DOHH2 (cell line): Measurements from ENCODE around the gene PLXNB1.

Experiments
- CTCF ChIP-seq: fragments of 200-600 bp; sonication (generic); IDR thresholded peaks from one replicate; pipeline ENCODE4 v1.5.1; 2014; ENCODE audit warnings: antibody characterized with exemption, mild to moderate bottlenecking, low read depth, low read length; ENCODE audit not compliant: poor library complexity, severe bottlenecking
- EZH2phosphoT487 ChIP-seq: fragments of 200-600 bp; sonication (generic); IDR thresholded peaks from 2 replicates; pipeline ENCODE4 v1.6.1; 2017; ENCODE audit warnings: borderline replicate concordance, mild to moderate bottlenecking, antibody characterized with exemption, low read length, moderate library complexity, mixed read lengths

GRCh38 chr3:48436855-48437254, 7.0 kb upstream of the PLXNB1 start:
- TF ChIP-seq CTCF, result no peak
- TF ChIP-seq EZH2phosphoT487, result no peak
